Neural progenitor cell (in vitro differentiated cells): ENCODE data around the gene VPS41. TPM values are rescaled to one million over a fixed set of nuclear protein-coding genes. Genes with fewer than 3 reads are reported as not detected.

Experiments used
- DNase-seq: peaks from one replicate; pipeline ENCODE4 v3.0.0-alpha.2; 2016; ENCODE audit warnings: low spot score
- H2AFZ ChIP-seq: fragments of 200-600 bp; sonication (generic); replicated peaks from 2 replicates; pipeline ENCODE4 v1.6.1; 2016; ENCODE audit warnings: antibody characterized with exemption
- H3F3A ChIP-seq: fragments of 200-600 bp; sonication (generic); 2 replicates; pipeline ENCODE4 v1.6.1; 2016; ENCODE audit warnings: antibody characterized with exemption, low read depth
- H3K27ac ChIP-seq: fragments of 200-600 bp; sonication (generic); 2 replicates; pipeline ENCODE4 v1.5.1; 2016; ENCODE audit warnings: mild to moderate bottlenecking
- H3K27me3 ChIP-seq: fragments of 200-600 bp; sonication (generic); 2 replicates; pipeline ENCODE4 v1.6.1; 2016; ENCODE audit warnings: mild to moderate bottlenecking, moderate library complexity
- H3K36me3 ChIP-seq: fragments of 200-600 bp; sonication (generic); 2 replicates; pipeline ENCODE4 v1.5.1; 2016
- H3K4me1 ChIP-seq: fragments of 200-600 bp; sonication (generic); 2 replicates; pipeline ENCODE4 v1.6.1; 2016; ENCODE audit warnings: mixed run types
- H3K4me2 ChIP-seq: fragments of 200-600 bp; sonication (generic); 2 replicates; pipeline ENCODE4 v1.6.1; 2016
- H3K4me3 ChIP-seq: fragments of 200-600 bp; sonication (generic); 2 replicates; pipeline ENCODE4 v1.5.1; 2016
- H3K79me2 ChIP-seq: fragments of 200-600 bp; sonication (generic); 2 replicates; pipeline ENCODE4 v1.6.1; 2016; ENCODE audit warnings: low read depth
- H3K9ac ChIP-seq: fragments of 200-600 bp; sonication (generic); 2 replicates; pipeline ENCODE4 v1.6.1; 2016
- H3K9me3 ChIP-seq: fragments of 200-600 bp; sonication (generic); 2 replicates; pipeline ENCODE4 v1.5.1; 2016; ENCODE audit warnings: low read depth
- H4K20me1 ChIP-seq: fragments of 200-600 bp; sonication (generic); 2 replicates; pipeline ENCODE4 v1.6.1; 2016; ENCODE audit warnings: low read depth
- H3K27ac Mint-ChIP-seq: 3 replicates; pipeline ENCODE4 v1.8.0; 2021; ENCODE audit warnings: mixed read lengths
- H3K27me3 Mint-ChIP-seq: 2 replicates; pipeline ENCODE4 v1.8.0; 2022; ENCODE audit warnings: low read depth, mild to moderate bottlenecking, inconsistent platforms, moderate library complexity, mixed read lengths; ENCODE audit not compliant: insufficient read depth
- H3K36me3 Mint-ChIP-seq: 3 replicates; pipeline ENCODE4 v1.8.0; 2021; ENCODE audit warnings: mixed read lengths
- H3K4me1 Mint-ChIP-seq: 3 replicates; pipeline ENCODE4 v1.8.0; 2021; ENCODE audit warnings: mixed read lengths
- H3K4me3 Mint-ChIP-seq: 3 replicates; pipeline ENCODE4 v1.8.0; 2021; ENCODE audit warnings: mild to moderate bottlenecking, moderate library complexity, mixed read lengths
- H3K9me3 Mint-ChIP-seq: 3 replicates; pipeline ENCODE4 v1.8.0; 2020; ENCODE audit warnings: mixed read lengths
- EZH2 ChIP-seq: fragments of 200-600 bp; sonication (generic); IDR thresholded peaks from 2 replicates; pipeline ENCODE4 v1.6.1; 2017; ENCODE audit warnings: antibody characterized with exemption, mild to moderate bottlenecking, moderate library complexity
- EZH2phosphoT487 ChIP-seq: fragments of 200-600 bp; sonication (generic); IDR thresholded peaks from 2 replicates; pipeline ENCODE4 v1.6.1; 2017; ENCODE audit warnings: antibody characterized with exemption
- total RNA-seq: library from RNA; depleted of rRNA; stranded (reverse); fragments of >200 nt; gene quantifications from 2 replicates; pipeline ENCODE4 v1.2.3, GENCODE V29; 2015; ENCODE audit warnings: low replicate concordance
- TF ChIP-seq, protein P1 (sequence below): fragments of 200-600 bp; sonication (generic); IDR thresholded peaks from 2 replicates; pipeline ENCODE4 v1.5.1; 2017; ENCODE audit warnings: antibody characterized with exemption, mild to moderate bottlenecking

VPS41 gene
- total RNA-seq, 1 donor from 2014 or later = 92.3 TPM

DNA sequence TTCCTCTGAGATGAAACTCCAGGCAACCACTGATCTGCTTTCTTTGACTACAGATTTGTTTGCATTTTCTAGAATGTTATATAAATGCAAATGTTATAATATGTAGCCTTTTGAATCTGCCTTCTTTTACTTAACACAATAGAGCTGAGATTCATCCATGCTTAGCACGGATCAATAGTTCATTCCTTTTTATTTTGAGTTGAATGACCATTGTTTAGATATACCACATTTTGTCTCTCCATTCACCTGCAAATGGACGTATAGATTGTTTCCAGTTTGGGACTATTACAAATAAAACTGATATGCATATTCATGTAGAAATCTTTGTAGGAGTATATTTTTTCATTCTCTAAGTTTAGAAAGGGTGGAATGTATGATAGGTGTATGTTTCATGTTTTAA lies 57.7 kb downstream of the VPS41 start:
- H3K4me1 ChIP-seq = peaks cover 4% of the 10 kb centered on the region
- H3K27me3 ChIP-seq = no peaks in the 10 kb centered on the region
- no peaks in the 10 kb centered on the region for H3K9me3 ChIP-seq
- no peak overlapping the region for H3K9ac ChIP-seq
- H3K79me2 ChIP-seq = peaks cover 8% of the 10 kb centered on the region
- no peak overlapping the region for H2AFZ ChIP-seq
- no peaks in the 10 kb centered on the region for H3F3A ChIP-seq
- H3K27ac ChIP-seq = no peak overlapping the region
- no peak overlapping the region for H3K4me3 ChIP-seq
- no peaks in the 10 kb centered on the region for H3K36me3 ChIP-seq
- H3K4me3 Mint-ChIP-seq = no peak overlapping the region
- H3K27ac Mint-ChIP-seq = no peak overlapping the region
- DNase-seq = no peak
- H3K27me3 Mint-ChIP-seq = no peaks in the 10 kb centered on the region
- no peaks in the 10 kb centered on the region for H3K4me1 Mint-ChIP-seq
- no peak overlapping the region for H3K4me2 ChIP-seq
- TF ChIP-seq EZH2phosphoT487 (no peak), EZH2 (no peak)
- TF ChIP-seq, protein P1, sequence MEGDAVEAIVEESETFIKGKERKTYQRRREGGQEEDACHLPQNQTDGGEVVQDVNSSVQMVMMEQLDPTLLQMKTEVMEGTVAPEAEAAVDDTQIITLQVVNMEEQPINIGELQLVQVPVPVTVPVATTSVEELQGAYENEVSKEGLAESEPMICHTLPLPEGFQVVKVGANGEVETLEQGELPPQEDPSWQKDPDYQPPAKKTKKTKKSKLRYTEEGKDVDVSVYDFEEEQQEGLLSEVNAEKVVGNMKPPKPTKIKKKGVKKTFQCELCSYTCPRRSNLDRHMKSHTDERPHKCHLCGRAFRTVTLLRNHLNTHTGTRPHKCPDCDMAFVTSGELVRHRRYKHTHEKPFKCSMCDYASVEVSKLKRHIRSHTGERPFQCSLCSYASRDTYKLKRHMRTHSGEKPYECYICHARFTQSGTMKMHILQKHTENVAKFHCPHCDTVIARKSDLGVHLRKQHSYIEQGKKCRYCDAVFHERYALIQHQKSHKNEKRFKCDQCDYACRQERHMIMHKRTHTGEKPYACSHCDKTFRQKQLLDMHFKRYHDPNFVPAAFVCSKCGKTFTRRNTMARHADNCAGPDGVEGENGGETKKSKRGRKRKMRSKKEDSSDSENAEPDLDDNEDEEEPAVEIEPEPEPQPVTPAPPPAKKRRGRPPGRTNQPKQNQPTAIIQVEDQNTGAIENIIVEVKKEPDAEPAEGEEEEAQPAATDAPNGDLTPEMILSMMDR = no peak
- peaks cover 7% of the 10 kb centered on the region for H3K36me3 Mint-ChIP-seq
- no peaks in the 10 kb centered on the region for H4K20me1 ChIP-seq
- H3K9me3 Mint-ChIP-seq = peaks cover 3% of the 10 kb centered on the region

DNA sequence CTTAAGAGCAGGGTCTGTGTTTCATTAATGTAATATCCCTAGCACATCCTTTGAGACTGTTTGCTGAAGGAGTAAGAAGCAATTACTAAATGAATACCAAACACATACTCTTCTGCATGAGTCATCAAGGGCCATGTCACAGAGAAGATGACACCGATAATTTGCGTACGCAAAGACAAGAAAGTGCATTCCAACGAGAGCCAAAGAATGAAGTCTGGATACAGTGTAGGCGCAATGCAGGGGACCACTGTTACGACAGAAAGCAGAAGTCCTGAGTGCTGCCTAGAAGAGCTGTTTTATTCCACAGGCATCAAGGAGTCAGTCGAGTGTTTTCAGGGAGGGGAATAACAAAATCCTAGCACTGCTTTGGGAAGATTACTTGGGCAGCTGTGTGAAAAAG lies 62.7 kb downstream of the VPS41 start:
- Histone ChIP-seq H3K9me3 (no peaks in the 10 kb centered on the region), H3K4me2 (no peak overlapping the region), H4K20me1 (peaks cover 3% of the 10 kb centered on the region), H3K79me2 (peaks cover 19% of the 10 kb centered on the region), H3K27me3 (no peaks in the 10 kb centered on the region), H3K4me1 (peaks cover 9% of the 10 kb centered on the region), H3F3A (no peaks in the 10 kb centered on the region), H2AFZ (no peak overlapping the region), H3K9ac (no peak overlapping the region), H3K4me3 (no peak overlapping the region), H3K27ac (no peak overlapping the region), H3K36me3 (no peaks in the 10 kb centered on the region)
- Mint-ChIP-seq H3K4me1 (no peaks in the 10 kb centered on the region), H3K9me3 (no peaks in the 10 kb centered on the region), H3K4me3 (no peak overlapping the region), H3K27ac (no peak overlapping the region), H3K36me3 (peaks cover 2% of the 10 kb centered on the region), H3K27me3 (no peaks in the 10 kb centered on the region)
- no peak for DNase-seq
- TF ChIP-seq, protein P1 = no peak
- TF ChIP-seq EZH2phosphoT487 (no peak), EZH2 (no peak)

DNA sequence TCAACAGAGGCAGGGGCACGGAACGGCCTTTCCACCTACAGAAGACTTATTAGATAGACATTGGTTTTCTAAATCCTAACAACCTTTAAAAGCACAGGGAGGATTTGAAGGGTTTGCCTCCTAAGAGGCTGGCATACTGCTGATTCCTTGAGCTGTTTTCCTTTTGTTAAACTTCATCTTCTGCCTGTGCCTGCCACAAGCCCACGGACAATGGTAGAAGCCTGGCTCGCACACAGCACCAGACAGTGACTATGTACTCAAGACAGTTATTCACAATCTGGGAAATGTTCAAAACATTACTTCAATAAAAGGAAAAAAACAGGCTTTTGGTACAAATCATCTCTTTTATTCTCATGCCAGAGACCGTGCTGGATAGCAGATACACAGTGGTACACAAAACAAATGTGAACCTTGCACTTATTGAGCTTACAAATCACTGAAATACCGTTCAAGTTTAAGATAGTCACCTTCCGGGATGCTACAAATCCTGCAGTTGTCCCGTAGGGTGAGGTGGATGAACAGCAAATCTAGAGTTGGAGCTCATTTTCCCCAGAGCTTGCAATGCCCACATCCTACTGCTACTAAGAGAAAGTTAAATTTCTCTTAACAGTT lies 63.9 kb downstream of the VPS41 start:
- no peaks in the 10 kb centered on the region for H3F3A ChIP-seq
- H3K4me3 ChIP-seq = no peak overlapping the region
- peaks cover 9% of the 10 kb centered on the region for H3K4me1 ChIP-seq
- H3K9me3 ChIP-seq = no peaks in the 10 kb centered on the region
- H3K27me3 ChIP-seq = no peaks in the 10 kb centered on the region
- peaks cover 14% of the 10 kb centered on the region for H3K79me2 ChIP-seq
- no peak overlapping the region for H3K4me3 Mint-ChIP-seq
- H3K27ac ChIP-seq = no peak overlapping the region
- H3K9ac ChIP-seq = no peak overlapping the region
- H3K36me3 Mint-ChIP-seq = peaks cover 2% of the 10 kb centered on the region
- peaks cover 3% of the 10 kb centered on the region for H4K20me1 ChIP-seq
- no peak for TF ChIP-seq EZH2
- no peak for TF ChIP-seq EZH2phosphoT487
- TF ChIP-seq, protein P1 = no peak
- H3K27me3 Mint-ChIP-seq = no peaks in the 10 kb centered on the region
- H3K4me1 Mint-ChIP-seq = no peaks in the 10 kb centered on the region
- H2AFZ ChIP-seq = no peak overlapping the region
- H3K27ac Mint-ChIP-seq = no peak overlapping the region
- no peaks in the 10 kb centered on the region for H3K36me3 ChIP-seq
- H3K4me2 ChIP-seq = no peak overlapping the region
- H3K9me3 Mint-ChIP-seq = no peaks in the 10 kb centered on the region
- DNase-seq = no peak
